ENCODE measurements around the gene ADAMTS18.

ADAMTS18 gene

GRCh38 chr16:77234611-77235010, 200.2 kb downstream of the ADAMTS18 start:
- no peak for TF ChIP-seq CTCF (IDR thresholded peaks at IDR 0.05; ENCODE audit: unreplicated experiment in 3 of 3)
- H3K27ac Mint-ChIP-seq = no peak overlapping the region

GRCh38 chr16:77233799-77234519, 200.9 kb downstream of the ADAMTS18 start:
- no peak for TF ChIP-seq CTCF (IDR thresholded peaks at IDR 0.05; ENCODE audit: unreplicated experiment in 3 of 3)
- H3K4me1 Mint-ChIP-seq = no peaks in the 10 kb centered on the region
- H3K4me3 Mint-ChIP-seq = no peak overlapping the region
- no peak overlapping the region for H3K27ac Mint-ChIP-seq
- peaks cover 17% of the 10 kb centered on the region for H3K27me3 Mint-ChIP-seq (ENCODE audit: low read depth)
- no peaks in the 10 kb centered on the region for H3K9me3 Mint-ChIP-seq
- H3K36me3 Mint-ChIP-seq (ENCODE audit: low read depth) = no peaks in the 10 kb centered on the region

More at GRCh38 chr16:77234611-77235010, 200.2 kb downstream of the ADAMTS18 start:
- no peak overlapping the region for H3K4me3 Mint-ChIP-seq
- H3K27me3 Mint-ChIP-seq (ENCODE audit: low read depth) = peaks cover 19% of the 10 kb centered on the region
- H3K9me3 Mint-ChIP-seq = no peaks in the 10 kb centered on the region
- no peaks in the 10 kb centered on the region for H3K36me3 Mint-ChIP-seq (ENCODE audit: low read depth)
- H3K4me1 Mint-ChIP-seq = no peaks in the 10 kb centered on the region
